ENCODE data around the gene TCF7L1.

TCF7L1 gene

GRCh38 chr2:85230679-85231467 lies 97.7 kb downstream of the TCF7L1 start:
- no peak for DNase-seq (ENCODE audit: low read depth)

- DNase-seq (ENCODE audit: low read depth): no peak
These were observed 98.2 kb downstream of the TCF7L1 start for GRCh38 chr2:85231468-85231805.

- no peak for DNase-seq (ENCODE audit: low read depth)
These were observed 98.8 kb downstream of the TCF7L1 start for GRCh38 chr2:85231952-85232351.

GRCh38 chr2:85234868-85235267 lies 101.7 kb downstream of the TCF7L1 start:
- no peak for DNase-seq (ENCODE audit: low read depth)

GRCh38 chr2:85235281-85235680 lies 102.1 kb downstream of the TCF7L1 start:
- DNase-seq (ENCODE audit: low read depth): no peak

- no peak for DNase-seq (ENCODE audit: low read depth)
These were observed 102.9 kb downstream of the TCF7L1 start for GRCh38 chr2:85236084-85236483.

GRCh38 chr2:85237849-85238565 lies 104.8 kb downstream of the TCF7L1 start:
- DNase-seq (ENCODE audit: low read depth): no peak

- no peak for DNase-seq (ENCODE audit: low read depth)
These were observed 105.4 kb downstream of the TCF7L1 start for GRCh38 chr2:85238607-85239006.

GRCh38 chr2:85239102-85239501 lies 105.9 kb downstream of the TCF7L1 start:
- no peak for DNase-seq (ENCODE audit: low read depth)

GRCh38 chr2:85240055-85240454 lies 106.9 kb downstream of the TCF7L1 start:
- DNase-seq (ENCODE audit: low read depth): no peak

GRCh38 chr2:85242321-85242720 lies 109.1 kb downstream of the TCF7L1 start:
- DNase-seq (ENCODE audit: low read depth): no peak

- no peak for DNase-seq (ENCODE audit: low read depth)
These were observed 110.2 kb downstream of the TCF7L1 start for GRCh38 chr2:85243101-85244072.

GRCh38 chr2:85244828-85245227 lies 111.6 kb downstream of the TCF7L1 start:
- no peak for DNase-seq (ENCODE audit: low read depth)

GRCh38 chr2:85245891-85246290 lies 112.7 kb downstream of the TCF7L1 start:
- no peak for DNase-seq (ENCODE audit: low read depth)

GRCh38 chr2:85246348-85246747 lies 113.2 kb downstream of the TCF7L1 start:
- no peak for DNase-seq (ENCODE audit: low read depth)

- DNase-seq (ENCODE audit: low read depth): no peak
These were observed 114.4 kb downstream of the TCF7L1 start for GRCh38 chr2:85247610-85248009.

GRCh38 chr2:85248773-85249509 lies 115.7 kb downstream of the TCF7L1 start:
- no peak for DNase-seq (ENCODE audit: low read depth)

GRCh38 chr2:85250045-85250444 lies 116.9 kb downstream of the TCF7L1 start:
- no peak for DNase-seq (ENCODE audit: low read depth)

GRCh38 chr2:85251070-85251616 lies 118.0 kb downstream of the TCF7L1 start:
- no peak for DNase-seq (ENCODE audit: low read depth)

- no peak for DNase-seq (ENCODE audit: low read depth)
These were observed 120.7 kb downstream of the TCF7L1 start for GRCh38 chr2:85253890-85254289.

- DNase-seq (ENCODE audit: low read depth): no peak
These were observed 121.5 kb downstream of the TCF7L1 start for GRCh38 chr2:85254540-85255300.
